ENCODE measurements around the gene C2orf76.

Gene C2orf76

GRCh38 chr2:119263656-119264055 lies 103.0 kb downstream of the C2orf76 start:
- Histone ChIP-seq H3K4me1 (ENCODE audit: low read length) (no peaks in the 10 kb centered on the region), H3K9me2 (replicated peaks; ENCODE audit: insufficient read depth, low read length) (no peaks in the 10 kb centered on the region), H3K4me2 (ENCODE audit: low read depth, low read length) (no peak overlapping the region), H3K9me3 (replicated peaks; ENCODE audit: insufficient read depth, low read length) (no peaks in the 10 kb centered on the region), H3K4me3 (ENCODE audit: low read length) (no peak overlapping the region), H3K27me3 (replicated peaks; ENCODE audit: insufficient read depth, low read length) (no peaks in the 10 kb centered on the region), H3K36me3 (replicated peaks; ENCODE audit: insufficient read depth, low read length) (no peaks in the 10 kb centered on the region), H4K20me1 (ENCODE audit: insufficient read depth, low read length) (no peaks in the 10 kb centered on the region), H3K79me2 (ENCODE audit: low read length) (no peaks in the 10 kb centered on the region), H3K27ac (ENCODE audit: low read length) (no peak overlapping the region), H3K9ac (ENCODE audit: low read length) (no peak overlapping the region), H3F3A (ENCODE audit: insufficient read depth, low read length) (no peaks in the 10 kb centered on the region), H2AFZ (ENCODE audit: low read length) (no peak overlapping the region)
- TF ChIP-seq EZH2 (optimal IDR thresholded peaks at IDR 0.05; ENCODE audit: low read depth, low read length) (no peak), EZH2phosphoT487 (IDR thresholded peaks at IDR 0.05; ENCODE audit: low read length) (no peak), CTCF (IDR thresholded peaks at IDR 0.05; ENCODE audit: low read length) (no peak)
- DNase-seq = no peak

DNA sequence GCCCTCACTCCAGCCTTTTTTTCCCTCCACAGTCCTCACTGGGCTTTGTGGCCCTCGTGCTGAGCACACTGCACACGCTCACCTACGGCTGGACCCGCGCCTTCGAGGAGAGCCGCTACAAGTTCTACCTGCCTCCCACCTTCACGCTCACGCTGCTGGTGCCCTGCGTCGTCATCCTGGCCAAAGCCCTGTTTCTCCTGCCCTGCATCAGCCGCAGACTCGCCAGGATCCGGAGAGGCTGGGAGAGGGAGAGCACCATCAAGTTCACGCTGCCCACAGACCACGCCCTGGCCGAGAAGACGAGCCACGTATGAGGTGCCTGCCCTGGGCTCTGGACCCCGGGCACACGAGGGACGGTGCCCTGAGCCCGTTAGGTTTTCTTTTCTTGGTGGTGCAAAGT lies 103.6 kb downstream of the C2orf76 start:
- TF ChIP-seq CTCF (IDR thresholded peaks at IDR 0.05; ENCODE audit: low read length) (no peak), EZH2phosphoT487 (IDR thresholded peaks at IDR 0.05; ENCODE audit: low read length) (no peak), EZH2 (optimal IDR thresholded peaks at IDR 0.05; ENCODE audit: low read depth, low read length) (no peak)
- Histone ChIP-seq H3K9me3 (replicated peaks; ENCODE audit: insufficient read depth, low read length) (no peaks in the 10 kb centered on the region), H4K20me1 (ENCODE audit: insufficient read depth, low read length) (no peaks in the 10 kb centered on the region), H3K4me2 (ENCODE audit: low read depth, low read length) (no peak overlapping the region), H3K4me3 (ENCODE audit: low read length) (no peak overlapping the region), H3F3A (ENCODE audit: insufficient read depth, low read length) (no peaks in the 10 kb centered on the region), H3K27ac (ENCODE audit: low read length) (no peak overlapping the region), H3K9me2 (replicated peaks; ENCODE audit: insufficient read depth, low read length) (no peaks in the 10 kb centered on the region), H3K36me3 (replicated peaks; ENCODE audit: insufficient read depth, low read length) (no peaks in the 10 kb centered on the region), H3K79me2 (ENCODE audit: low read length) (no peaks in the 10 kb centered on the region), H3K4me1 (ENCODE audit: low read length) (no peaks in the 10 kb centered on the region), H2AFZ (ENCODE audit: low read length) (no peak overlapping the region), H3K9ac (ENCODE audit: low read length) (no peak overlapping the region), H3K27me3 (replicated peaks; ENCODE audit: insufficient read depth, low read length) (no peaks in the 10 kb centered on the region)
- DNase-seq = no peak

DNA sequence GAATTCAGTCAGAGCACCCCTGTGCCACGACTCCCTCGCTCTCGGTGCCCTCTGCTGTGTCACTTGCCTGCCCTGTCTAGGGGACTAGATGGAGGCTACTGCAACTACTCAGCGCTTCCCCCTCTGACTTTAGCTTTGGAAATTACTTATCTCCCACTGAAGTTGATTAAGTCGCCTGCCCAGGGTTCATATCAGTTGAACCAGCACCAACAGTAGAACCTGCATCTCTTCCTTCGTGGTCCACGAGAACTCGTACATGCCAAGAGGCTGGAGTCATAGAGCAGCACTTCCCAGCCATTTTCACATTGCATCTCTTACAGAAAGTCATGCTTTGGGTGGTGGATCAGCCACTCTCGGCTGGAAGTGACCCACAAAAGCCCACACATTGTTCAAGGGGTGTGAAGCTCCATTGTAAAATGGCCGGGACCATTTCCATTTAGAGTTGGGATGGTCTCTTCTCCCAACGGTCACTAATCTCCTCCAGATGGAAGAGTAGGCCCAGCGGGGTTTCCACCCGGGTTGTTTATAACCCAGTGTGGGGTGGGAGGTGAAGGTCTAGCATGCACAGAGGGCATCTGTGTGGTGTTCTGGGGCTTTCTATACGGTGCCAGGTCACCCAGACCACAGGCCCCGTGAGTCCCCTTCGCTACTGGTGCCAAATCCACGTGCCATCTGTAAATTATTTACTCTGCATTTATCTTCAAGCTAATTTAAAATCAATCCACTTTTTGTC lies 105.0 kb downstream of the C2orf76 start:
- H3K9ac ChIP-seq (ENCODE audit: low read length) = no peak overlapping the region
- TF ChIP-seq EZH2phosphoT487 (IDR thresholded peaks at IDR 0.05; ENCODE audit: low read length) = no peak
- TF ChIP-seq CTCF (IDR thresholded peaks at IDR 0.05; ENCODE audit: low read length) = no peak
- TF ChIP-seq EZH2 (optimal IDR thresholded peaks at IDR 0.05; ENCODE audit: low read depth, low read length) = no peak
- H3K9me3 ChIP-seq (replicated peaks; ENCODE audit: insufficient read depth, low read length) = no peaks in the 10 kb centered on the region
- H3K4me2 ChIP-seq (ENCODE audit: low read depth, low read length) = no peak overlapping the region
- no peaks in the 10 kb centered on the region for H3K4me1 ChIP-seq (ENCODE audit: low read length)
- H3K36me3 ChIP-seq (replicated peaks; ENCODE audit: insufficient read depth, low read length) = no peaks in the 10 kb centered on the region
- H2AFZ ChIP-seq (ENCODE audit: low read length) = no peak overlapping the region
- no peaks in the 10 kb centered on the region for H3K79me2 ChIP-seq (ENCODE audit: low read length)
- H3K27me3 ChIP-seq (replicated peaks; ENCODE audit: insufficient read depth, low read length) = no peaks in the 10 kb centered on the region
- no peak overlapping the region for H3K4me3 ChIP-seq (ENCODE audit: low read length)
- no peak for DNase-seq
- no peak overlapping the region for H3K27ac ChIP-seq (ENCODE audit: low read length)
- no peaks in the 10 kb centered on the region for H3K9me2 ChIP-seq (replicated peaks; ENCODE audit: insufficient read depth, low read length)
- H3F3A ChIP-seq (ENCODE audit: insufficient read depth, low read length) = no peaks in the 10 kb centered on the region
- no peaks in the 10 kb centered on the region for H4K20me1 ChIP-seq (ENCODE audit: insufficient read depth, low read length)
